GM12891 (cell line): ENCODE data around the gene CLDN10.

Experiments
- DNase-seq: peaks from one replicate; pipeline ENCODE4 v3.0.0; 2011; ENCODE audit warnings: low spot score; ENCODE audit not compliant: insufficient read length
- FAIRE-seq: peaks from 2 replicates; lab custom pipeline; 2011; peaks lifted over from hg19 to GRCh38; lab: Jason Lieb, UNC
- PAX5 ChIP-seq: IDR thresholded peaks from 2 replicates; pipeline ENCODE4 v1.6.1; 2011; ENCODE audit warnings: low read length, moderate library complexity, mild to moderate bottlenecking; ENCODE audit not compliant: insufficient read depth, severe bottlenecking
- POLR2A ChIP-seq: IDR thresholded peaks from 2 replicates; pipeline ENCODE4 v1.6.1; 2011; ENCODE audit warnings: low read depth, low read length, control low read depth
- POLR2AphosphoS5 ChIP-seq: IDR thresholded peaks from 2 replicates; pipeline ENCODE4 v1.6.1; 2011; ENCODE audit warnings: low read depth, low read length, control low read depth
- POU2F2 ChIP-seq: IDR thresholded peaks from 2 replicates; pipeline ENCODE4 v1.6.1; 2011; ENCODE audit warnings: low read depth, mild to moderate bottlenecking, control low read depth, low read length, moderate library complexity
- SPI1 ChIP-seq: IDR thresholded peaks from 2 replicates; pipeline ENCODE4 v1.6.1; 2011; ENCODE audit warnings: low read depth, low read length, control low read depth
- TAF1 ChIP-seq: IDR thresholded peaks from 2 replicates; pipeline ENCODE4 v1.6.1; 2011; ENCODE audit warnings: low read depth, low read length, control low read depth

Gene CLDN10

DNA sequence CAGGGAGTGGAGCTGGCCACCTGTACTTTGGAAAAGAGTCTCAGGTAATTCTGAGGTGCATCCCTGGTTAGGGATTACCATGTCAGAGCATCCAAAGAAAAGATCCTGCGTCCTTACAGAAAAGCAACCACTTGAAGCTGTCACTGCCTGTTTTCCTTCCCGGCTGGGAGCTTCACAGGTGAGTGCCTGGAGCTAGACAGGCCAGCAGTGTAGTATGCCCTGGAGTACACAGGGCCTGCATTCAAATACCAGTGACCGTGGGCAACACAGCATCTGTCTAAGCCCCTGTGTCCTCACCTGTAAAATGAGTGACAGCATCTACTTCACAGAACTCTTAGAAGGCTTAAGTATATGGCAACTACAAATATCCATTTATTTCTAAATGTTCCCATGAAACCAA, 63.0 kb downstream of the CLDN10 start:
- TF ChIP-seq POU2F2 (no peak), PAX5 (no peak), SPI1 (no peak), POLR2AphosphoS5 (no peak), TAF1 (no peak), POLR2A (no peak)
- FAIRE-seq = no peak
- no peak for DNase-seq

- FAIRE-seq = no peak
- no peak for DNase-seq
- TF ChIP-seq SPI1 = no peak
- no peak for TF ChIP-seq PAX5
- no peak for TF ChIP-seq POLR2A
- TF ChIP-seq POU2F2 = no peak
- no peak for TF ChIP-seq TAF1
- no peak for TF ChIP-seq POLR2AphosphoS5
Observed at GRCh38 chr13:95620030-95620824, 67.7 kb downstream of the CLDN10 start.

GRCh38 chr13:95620825-95621498, 68.4 kb downstream of the CLDN10 start:
- FAIRE-seq (no peak), DNase-seq (no peak)
- no peak for TF ChIP-seq POU2F2
- no peak for TF ChIP-seq TAF1
- TF ChIP-seq SPI1 = no peak
- no peak for TF ChIP-seq POLR2AphosphoS5
- TF ChIP-seq PAX5 = no peak
- no peak for TF ChIP-seq POLR2A

GRCh38 chr13:95623141-95623540, 70.6 kb downstream of the CLDN10 start:
- DNase-seq (no peak), FAIRE-seq (no peak)
- no peak for TF ChIP-seq POU2F2
- no peak for TF ChIP-seq TAF1
- TF ChIP-seq PAX5 = no peak
- no peak for TF ChIP-seq POLR2AphosphoS5
- TF ChIP-seq POLR2A = no peak
- no peak for TF ChIP-seq SPI1

DNA sequence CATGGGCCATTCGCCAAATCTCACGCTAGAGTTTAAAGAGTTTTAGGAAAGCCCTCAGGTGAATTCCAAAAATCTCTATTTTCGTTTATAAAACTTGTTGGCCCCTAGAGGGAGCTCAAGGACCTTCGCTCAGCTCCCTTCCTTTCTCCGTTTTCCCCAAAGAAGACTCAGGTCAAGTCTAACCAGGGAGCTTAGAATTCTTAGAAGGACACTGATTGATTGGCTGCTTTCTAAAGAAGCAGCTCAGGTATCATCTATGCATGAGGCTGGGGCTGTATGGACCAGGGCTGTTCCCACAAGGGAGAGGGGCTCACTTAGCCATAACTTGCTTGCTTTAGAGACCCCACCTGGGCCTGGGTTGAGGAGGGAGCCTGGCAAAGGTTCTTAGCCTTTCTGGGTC, 71.5 kb downstream of the CLDN10 start:
- TF ChIP-seq POU2F2 = no peak
- TF ChIP-seq TAF1 = no peak
- no peak for TF ChIP-seq PAX5
- TF ChIP-seq SPI1 = no peak
- TF ChIP-seq POLR2AphosphoS5 = no peak
- no peak for TF ChIP-seq POLR2A
- no peak for DNase-seq
- FAIRE-seq = peak; percentile 67

DNA sequence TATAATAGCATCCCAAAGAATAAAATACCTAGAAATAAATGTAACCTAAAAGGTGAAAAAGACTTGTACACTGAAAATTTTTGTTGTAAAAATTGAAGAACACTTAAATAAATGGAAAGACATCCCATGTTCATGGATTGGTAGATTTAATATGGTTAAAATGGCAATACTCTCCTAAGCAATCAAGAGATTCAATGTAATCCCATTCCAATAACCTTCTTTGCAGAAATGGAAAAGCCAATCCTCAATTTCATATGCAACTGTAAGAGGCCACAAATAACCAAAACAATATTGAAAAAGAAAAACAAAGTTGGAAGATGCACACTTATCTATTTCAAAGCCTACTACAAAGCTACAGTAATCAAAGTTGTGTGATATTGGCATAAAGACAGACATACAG, 74.2 kb downstream of the CLDN10 start:
- DNase-seq (no peak), FAIRE-seq (no peak)
- TF ChIP-seq POLR2A = no peak
- TF ChIP-seq POLR2AphosphoS5 = no peak
- no peak for TF ChIP-seq SPI1
- TF ChIP-seq PAX5 = no peak
- no peak for TF ChIP-seq POU2F2
- TF ChIP-seq TAF1 = no peak

GRCh38 chr13:95627590-95627989, 75.1 kb downstream of the CLDN10 start:
- TF ChIP-seq POLR2A = no peak
- no peak for TF ChIP-seq SPI1
- no peak for TF ChIP-seq POU2F2
- no peak for TF ChIP-seq POLR2AphosphoS5
- TF ChIP-seq PAX5 = no peak
- no peak for TF ChIP-seq TAF1
- FAIRE-seq = no peak
- no peak for DNase-seq

DNA sequence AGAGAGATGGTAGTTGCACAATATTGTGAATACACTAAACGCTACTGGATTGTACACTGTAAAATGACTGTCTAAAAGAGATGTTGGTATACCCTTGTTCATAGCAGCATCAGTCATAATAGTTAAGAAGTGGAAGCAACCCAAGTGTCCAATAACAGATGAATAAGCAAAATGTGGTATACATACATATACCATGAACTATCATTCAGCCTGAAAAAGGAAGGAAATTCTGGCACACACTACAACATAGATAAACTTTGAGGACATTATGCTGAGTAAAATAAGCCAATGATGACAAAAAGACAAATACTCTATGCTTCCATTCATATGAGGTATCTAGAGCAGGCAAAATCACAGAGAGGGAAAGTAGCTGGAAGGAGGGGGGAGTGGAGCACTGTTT, 76.0 kb downstream of the CLDN10 start:
- no peak for DNase-seq
- TF ChIP-seq TAF1 (no peak), PAX5 (no peak), POU2F2 (no peak), POLR2A (no peak), POLR2AphosphoS5 (no peak), SPI1 (no peak)
- no peak for FAIRE-seq

DNA sequence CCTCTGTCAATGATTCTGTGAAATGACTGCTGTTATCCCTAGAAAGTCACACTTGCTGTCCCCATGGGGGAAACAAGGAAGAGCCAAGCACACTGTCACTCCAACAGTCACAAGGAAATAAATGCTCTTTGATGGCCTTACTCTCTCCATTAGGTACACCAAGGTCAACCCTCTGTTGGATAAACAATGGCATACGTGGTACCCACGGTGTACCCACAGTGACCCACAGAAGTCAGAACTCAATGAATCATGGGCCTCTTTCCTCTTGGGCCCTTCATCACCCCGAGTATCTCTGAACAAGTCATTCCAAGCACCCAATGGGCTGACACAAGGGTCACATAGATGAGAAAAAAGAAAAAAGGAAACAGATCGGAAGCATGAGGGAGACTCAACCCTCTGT, 76.6 kb downstream of the CLDN10 start:
- no peak for FAIRE-seq
- TF ChIP-seq POLR2A = no peak
- no peak for TF ChIP-seq TAF1
- TF ChIP-seq PAX5 = no peak
- no peak for TF ChIP-seq SPI1
- no peak for TF ChIP-seq POLR2AphosphoS5
- TF ChIP-seq POU2F2 = no peak
- no peak for DNase-seq
